ENCODE results near the gene DCC.

Gene DCC

DNA sequence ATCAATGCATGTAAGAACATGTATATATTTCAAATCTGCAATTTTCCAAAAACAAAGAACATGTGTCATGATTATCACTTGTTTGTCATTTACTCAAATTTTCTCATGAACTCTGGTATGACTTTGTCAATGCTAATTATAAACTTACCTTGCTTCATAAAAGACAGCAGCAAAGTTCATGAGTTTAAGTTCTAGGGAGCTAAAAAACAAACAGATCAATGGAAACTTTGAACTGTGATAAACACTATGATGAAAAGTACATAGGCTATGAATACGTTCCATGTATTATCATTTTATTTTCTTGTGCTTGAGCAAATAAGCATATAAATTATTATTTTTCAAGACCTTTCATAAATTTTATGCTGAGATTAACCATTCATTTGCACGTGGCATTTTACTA, 943.7 kb downstream of the DCC start:
- no peak overlapping the region for H3K27ac ChIP-seq
- CTCF ChIA-PET: no interaction called here
- DNase-seq (ENCODE audit: low spot score): no peak
- TF ChIP-seq, protein P1, sequence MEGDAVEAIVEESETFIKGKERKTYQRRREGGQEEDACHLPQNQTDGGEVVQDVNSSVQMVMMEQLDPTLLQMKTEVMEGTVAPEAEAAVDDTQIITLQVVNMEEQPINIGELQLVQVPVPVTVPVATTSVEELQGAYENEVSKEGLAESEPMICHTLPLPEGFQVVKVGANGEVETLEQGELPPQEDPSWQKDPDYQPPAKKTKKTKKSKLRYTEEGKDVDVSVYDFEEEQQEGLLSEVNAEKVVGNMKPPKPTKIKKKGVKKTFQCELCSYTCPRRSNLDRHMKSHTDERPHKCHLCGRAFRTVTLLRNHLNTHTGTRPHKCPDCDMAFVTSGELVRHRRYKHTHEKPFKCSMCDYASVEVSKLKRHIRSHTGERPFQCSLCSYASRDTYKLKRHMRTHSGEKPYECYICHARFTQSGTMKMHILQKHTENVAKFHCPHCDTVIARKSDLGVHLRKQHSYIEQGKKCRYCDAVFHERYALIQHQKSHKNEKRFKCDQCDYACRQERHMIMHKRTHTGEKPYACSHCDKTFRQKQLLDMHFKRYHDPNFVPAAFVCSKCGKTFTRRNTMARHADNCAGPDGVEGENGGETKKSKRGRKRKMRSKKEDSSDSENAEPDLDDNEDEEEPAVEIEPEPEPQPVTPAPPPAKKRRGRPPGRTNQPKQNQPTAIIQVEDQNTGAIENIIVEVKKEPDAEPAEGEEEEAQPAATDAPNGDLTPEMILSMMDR (conservative IDR thresholded peaks at IDR 0.05; ENCODE audit: low read depth): no peak
- POLR2A ChIA-PET (ENCODE audit: low non-redundant PET): no interaction called here

DNA sequence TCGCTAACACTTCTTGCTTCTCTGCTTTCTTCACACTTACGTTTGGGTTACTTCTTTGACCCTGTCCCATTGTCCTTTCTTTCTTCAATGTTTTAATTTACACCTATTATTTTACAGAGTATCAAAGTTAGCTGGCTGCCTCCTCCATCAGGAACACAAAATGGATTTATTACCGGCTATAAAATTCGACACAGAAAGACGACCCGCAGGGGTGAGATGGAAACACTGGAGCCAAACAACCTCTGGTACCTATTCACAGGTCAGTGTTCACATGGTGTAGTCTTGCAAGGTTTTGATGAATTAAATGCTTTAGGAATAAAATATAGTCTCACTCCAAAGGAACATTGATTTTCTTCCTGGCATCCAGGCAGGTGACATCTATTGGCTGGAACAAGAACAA, 965.5 kb downstream of the DCC start:
- ChIA-PET POLR2A (ENCODE audit: low non-redundant PET) (no interaction called here), CTCF (no interaction called here)
- TF ChIP-seq, protein P1 (conservative IDR thresholded peaks at IDR 0.05; ENCODE audit: low read depth): no peak
- no peak for DNase-seq (ENCODE audit: low spot score)
- no peak overlapping the region for H3K27ac ChIP-seq

DNA sequence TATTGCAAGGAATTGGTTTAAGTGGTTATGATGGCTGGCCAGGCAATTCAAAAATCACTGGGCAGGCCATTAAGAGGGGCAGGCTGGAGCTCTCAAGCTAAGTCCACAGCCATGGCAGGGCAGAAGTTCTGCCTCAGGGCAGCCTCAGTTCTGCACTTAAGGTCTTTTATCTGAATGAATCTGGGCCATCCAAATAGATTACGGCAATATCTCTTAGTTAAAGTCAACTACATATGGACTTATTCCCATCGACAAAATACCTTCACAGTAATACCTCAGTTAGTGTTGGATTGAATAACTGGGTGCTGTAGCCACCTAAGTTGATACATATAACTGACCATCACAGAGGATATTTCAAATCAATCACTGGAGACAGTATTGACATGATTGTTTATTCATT, 979.6 kb downstream of the DCC start:
- no peak for DNase-seq (ENCODE audit: low spot score)
- ChIA-PET CTCF (no interaction called here), POLR2A (ENCODE audit: low non-redundant PET) (no interaction called here)
- H3K27ac ChIP-seq: no peak overlapping the region
- TF ChIP-seq, protein P1 (conservative IDR thresholded peaks at IDR 0.05; ENCODE audit: low read depth): no peak

DNA sequence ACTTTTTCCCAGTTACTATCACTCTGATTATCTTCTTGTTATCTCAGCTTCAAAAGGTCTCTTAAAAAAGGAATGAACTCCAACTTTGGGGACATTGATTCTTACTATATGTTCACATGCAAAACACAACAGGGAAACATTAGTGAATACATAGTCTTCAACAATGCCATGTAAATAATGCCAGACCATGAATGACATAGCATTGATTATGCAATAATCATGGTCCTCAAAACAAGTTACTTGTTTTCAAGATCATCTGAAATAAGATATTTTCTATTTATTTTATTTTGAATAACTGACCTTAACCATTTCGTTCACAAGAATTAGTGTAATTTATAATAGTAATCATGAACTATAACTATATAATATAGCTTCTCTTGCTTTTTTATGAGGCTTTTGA, 982.2 kb downstream of the DCC start:
- TF ChIP-seq, protein P1 (conservative IDR thresholded peaks at IDR 0.05; ENCODE audit: low read depth): no peak
- CTCF ChIA-PET: no interaction called here
- no peak overlapping the region for H3K27ac ChIP-seq
- DNase-seq (ENCODE audit: low spot score): no peak
- POLR2A ChIA-PET (ENCODE audit: low non-redundant PET): no interaction called here

DNA sequence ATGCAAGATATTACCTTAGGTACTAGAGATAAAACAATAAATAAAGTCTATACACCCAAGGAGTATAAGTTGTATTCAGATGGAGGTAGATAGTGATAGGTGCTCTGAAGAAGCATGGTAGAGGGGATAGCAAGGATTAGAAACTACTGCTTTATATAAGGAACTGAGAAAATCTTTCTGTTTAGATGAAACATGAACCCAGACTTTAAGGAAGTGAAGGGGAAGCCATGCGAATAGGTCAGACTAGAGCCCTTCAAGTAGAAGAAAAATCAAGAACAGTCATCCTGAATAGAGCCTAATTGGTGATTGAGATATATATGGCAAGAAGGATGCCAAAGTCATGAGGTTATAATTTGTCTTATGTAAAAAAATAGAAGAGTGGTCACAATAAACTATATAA, 984.4 kb downstream of the DCC start:
- CTCF ChIA-PET: no interaction called here
- no peak overlapping the region for H3K27ac ChIP-seq
- DNase-seq (ENCODE audit: low spot score): no peak
- TF ChIP-seq, protein P1 (conservative IDR thresholded peaks at IDR 0.05; ENCODE audit: low read depth): no peak
- POLR2A ChIA-PET (ENCODE audit: low non-redundant PET): no interaction called here

DNA sequence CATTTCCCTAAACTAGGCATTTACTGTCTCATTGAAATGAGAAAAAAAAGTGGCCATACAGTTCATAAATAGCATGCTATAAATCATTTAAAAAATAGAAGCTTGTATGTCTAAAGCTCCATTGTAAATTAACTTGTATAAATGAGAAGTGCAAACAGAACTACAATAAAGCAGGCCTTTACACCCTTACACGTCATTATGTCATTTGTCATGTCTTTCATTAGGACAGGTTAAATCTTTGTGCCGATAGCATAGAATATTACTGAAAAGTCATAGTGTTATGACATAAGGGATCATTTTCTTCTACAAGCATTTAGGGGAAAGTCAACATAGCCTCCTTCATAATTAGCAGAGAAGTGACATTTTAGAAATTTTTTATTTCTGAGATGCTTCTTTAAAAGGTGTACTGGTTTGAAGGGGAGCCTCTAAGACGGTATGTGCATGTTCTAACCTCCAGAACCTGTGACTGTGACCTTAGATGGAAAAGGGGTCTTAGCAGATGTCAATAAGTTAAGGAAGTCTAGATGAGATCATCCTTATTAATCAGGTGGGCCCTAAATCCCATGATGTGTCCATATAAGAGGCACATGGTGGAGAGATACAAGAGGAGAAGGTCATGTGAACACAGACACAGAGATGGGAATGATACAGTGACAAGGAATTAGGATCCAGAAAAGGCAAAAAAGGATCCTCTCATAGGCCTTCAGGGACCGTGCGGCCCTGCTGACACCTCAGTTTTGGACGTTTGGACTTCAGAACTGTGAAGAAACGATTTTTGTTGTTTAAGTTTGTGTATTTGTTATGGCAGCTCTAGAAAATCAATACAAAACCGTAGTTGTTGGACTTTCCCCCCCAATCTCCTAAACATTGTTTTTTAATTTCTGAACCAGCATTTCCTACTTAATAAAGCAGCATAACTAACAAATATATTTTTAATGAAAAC, 1020.8 kb downstream of the DCC start:
- DNase-seq (ENCODE audit: low spot score): no peak
- H3K27ac ChIP-seq: no peak overlapping the region
- CTCF ChIA-PET: no interaction called here
- TF ChIP-seq, protein P1 (conservative IDR thresholded peaks at IDR 0.05; ENCODE audit: low read depth): no peak
- POLR2A ChIA-PET (ENCODE audit: low non-redundant PET): no interaction called here

Measured in RWPE1 (cell line).